ENCODE data around the gene GPX1. TPM values are rescaled to one million over a fixed set of nuclear protein-coding genes. Genes with fewer than 3 reads are reported as not detected.
"Not testable (repeated sequence)": the region's sequence is repeated elsewhere in the genome, so short reads cannot be mapped to it uniquely, and the experiment has no call there.

Gene GPX1
- total RNA-seq, 3 donors from 2014 or later (not counting 1 experiment from before 2014, with no cell fraction given): 34.7 to 70.0 (median 59.1) TPM

DNA sequence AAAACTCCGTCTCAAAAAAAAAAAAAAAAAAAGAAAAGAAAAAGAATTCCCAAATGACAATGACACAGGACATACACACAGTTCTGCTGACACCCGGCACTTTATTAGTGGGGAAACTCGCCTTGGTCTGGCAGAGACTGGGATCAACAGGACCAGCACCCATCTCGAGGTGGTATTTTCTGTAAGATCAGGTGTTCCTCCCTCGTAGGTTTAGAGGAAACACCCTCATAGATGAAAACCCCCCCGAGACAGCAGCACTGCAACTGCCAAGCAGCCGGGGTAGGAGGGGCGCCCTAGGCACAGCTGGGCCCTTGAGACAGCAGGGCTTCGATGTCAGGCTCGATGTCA is 1.1 kb downstream of the GPX1 start:
- Histone ChIP-seq H3K36me3 (ENCODE audit: control insufficient read depth, insufficient read depth, low read length) (peaks cover 21% of the 10 kb centered on the region), H3K4me3 (ENCODE audit: low read length) (peak overlapping the region; percentile 65), H3K4me1 (ENCODE audit: control insufficient read depth, insufficient read depth, low read length) (peaks cover 30% of the 10 kb centered on the region), H3K27ac (ENCODE audit: low read length) (peak overlapping the region; percentile 85)
- H3K36me3 Mint-ChIP-seq; H3K9me3 ChIP-seq (ENCODE audit: control insufficient read depth, insufficient read depth, low read length); H3K9me3 Mint-ChIP-seq; H3K27me3 ChIP-seq (ENCODE audit: control insufficient read depth, insufficient read depth, low read length); intact Hi-C loops (cut with micrococcal nuclease); H3K27me3 Mint-ChIP-seq (ENCODE audit: low read depth in 2 of 2): not testable (repeated sequence)
- H3K4me3 Mint-ChIP-seq: peak overlapping the region; percentile 93
- DNase-seq: peak in 1 of 2 donors; percentile 60
- peak overlapping the region; percentile 87 to 94 for H3K27ac Mint-ChIP-seq
- peaks cover 14 to 21% of the 10 kb centered on the region in 2 donors for H3K4me1 Mint-ChIP-seq
- peak in 2 of 3 donors; percentile 22 to 27 for ATAC-seq
- WGBS (ENCODE audit: insufficient coverage): 14% methylated on average over 4 of the region's 10 CpGs

DNA sequence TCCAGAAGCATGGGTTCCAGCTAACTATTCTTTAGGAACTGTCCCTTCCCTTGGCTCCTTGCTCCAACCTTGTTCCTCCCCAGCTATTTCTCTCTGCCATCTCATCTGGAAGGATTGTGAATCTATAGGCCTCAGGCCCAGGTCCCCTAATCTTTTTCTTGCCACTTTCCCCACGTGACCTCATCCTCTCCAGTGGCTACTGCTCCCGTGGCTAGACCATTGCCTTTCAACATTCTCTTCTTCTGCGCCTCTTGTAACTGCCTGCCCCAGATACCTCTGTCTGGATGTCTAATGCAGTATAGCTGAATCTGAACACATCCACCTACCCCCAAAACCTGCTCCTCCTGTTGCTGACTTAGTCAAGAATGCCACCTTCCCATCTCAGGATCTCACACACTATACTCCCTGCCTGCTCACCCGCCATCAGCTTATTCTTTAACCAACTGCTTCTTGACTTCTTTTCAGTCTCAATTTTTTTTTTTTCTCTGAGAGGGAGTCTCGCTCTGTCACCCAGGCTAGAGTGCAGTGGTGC is 5.2 kb downstream of the GPX1 start:
- Mint-ChIP-seq H3K36me3 (no peaks in the 10 kb centered on the region), H3K27ac (peak overlapping the region in 1 of 2 donors; percentile 1), H3K4me1 (peaks cover 14 to 21% of the 10 kb centered on the region in 2 donors), H3K9me3 (no peaks in the 10 kb centered on the region), H3K27me3 (ENCODE audit: low read depth in 2 of 2) (no peaks in the 10 kb centered on the region), H3K4me3 (no peak overlapping the region)
- WGBS (ENCODE audit: insufficient coverage): 82% methylated on average over 5 of the region's 5 CpGs
- H3K36me3 ChIP-seq (ENCODE audit: control insufficient read depth, insufficient read depth, low read length): peaks cover 4% of the 10 kb centered on the region
- peaks cover 30% of the 10 kb centered on the region for H3K4me1 ChIP-seq (ENCODE audit: control insufficient read depth, insufficient read depth, low read length)
- H3K4me3 ChIP-seq (ENCODE audit: low read length): no peak overlapping the region
- DNase-seq (no peak), ATAC-seq (no peak)
- H3K9me3 ChIP-seq (ENCODE audit: control insufficient read depth, insufficient read depth, low read length): no peaks in the 10 kb centered on the region
- intact Hi-C loops (cut with micrococcal nuclease): no loop called here
- TF ChIP-seq, protein P1, sequence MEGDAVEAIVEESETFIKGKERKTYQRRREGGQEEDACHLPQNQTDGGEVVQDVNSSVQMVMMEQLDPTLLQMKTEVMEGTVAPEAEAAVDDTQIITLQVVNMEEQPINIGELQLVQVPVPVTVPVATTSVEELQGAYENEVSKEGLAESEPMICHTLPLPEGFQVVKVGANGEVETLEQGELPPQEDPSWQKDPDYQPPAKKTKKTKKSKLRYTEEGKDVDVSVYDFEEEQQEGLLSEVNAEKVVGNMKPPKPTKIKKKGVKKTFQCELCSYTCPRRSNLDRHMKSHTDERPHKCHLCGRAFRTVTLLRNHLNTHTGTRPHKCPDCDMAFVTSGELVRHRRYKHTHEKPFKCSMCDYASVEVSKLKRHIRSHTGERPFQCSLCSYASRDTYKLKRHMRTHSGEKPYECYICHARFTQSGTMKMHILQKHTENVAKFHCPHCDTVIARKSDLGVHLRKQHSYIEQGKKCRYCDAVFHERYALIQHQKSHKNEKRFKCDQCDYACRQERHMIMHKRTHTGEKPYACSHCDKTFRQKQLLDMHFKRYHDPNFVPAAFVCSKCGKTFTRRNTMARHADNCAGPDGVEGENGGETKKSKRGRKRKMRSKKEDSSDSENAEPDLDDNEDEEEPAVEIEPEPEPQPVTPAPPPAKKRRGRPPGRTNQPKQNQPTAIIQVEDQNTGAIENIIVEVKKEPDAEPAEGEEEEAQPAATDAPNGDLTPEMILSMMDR (IDR thresholded peaks at IDR 0.05): no peak
- no peaks in the 10 kb centered on the region for H3K27me3 ChIP-seq (ENCODE audit: control insufficient read depth, insufficient read depth, low read length)
- H3K27ac ChIP-seq (ENCODE audit: low read length): no peak overlapping the region

DNA sequence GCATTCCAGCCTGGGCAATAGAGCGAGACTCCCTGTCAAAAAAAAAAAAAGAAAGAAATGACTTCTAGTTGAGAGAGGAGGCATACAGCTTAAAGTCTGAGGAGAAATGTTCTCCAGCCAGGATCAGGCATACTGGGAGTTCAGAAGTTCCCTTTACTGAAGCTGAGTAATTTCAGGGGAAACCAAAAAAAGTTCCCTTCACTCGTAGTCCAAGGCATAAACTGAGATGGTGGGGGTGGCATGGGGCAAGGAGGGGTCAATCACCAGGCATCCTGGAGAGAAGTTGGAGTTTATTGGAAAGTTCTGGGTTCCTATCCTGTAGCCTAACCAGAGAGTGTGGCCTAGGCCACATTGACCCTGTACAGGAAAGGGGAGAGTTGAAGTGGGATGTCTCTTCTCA is 5.9 kb downstream of the GPX1 start:
- Histone ChIP-seq H3K27ac (ENCODE audit: low read length) (peak overlapping the region; percentile 58), H3K4me1 (ENCODE audit: control insufficient read depth, insufficient read depth, low read length) (peaks cover 27% of the 10 kb centered on the region), H3K9me3 (ENCODE audit: control insufficient read depth, insufficient read depth, low read length) (no peaks in the 10 kb centered on the region), H3K4me3 (ENCODE audit: low read length) (no peak overlapping the region), H3K36me3 (ENCODE audit: control insufficient read depth, insufficient read depth, low read length) (peaks cover 4% of the 10 kb centered on the region), H3K27me3 (ENCODE audit: control insufficient read depth, insufficient read depth, low read length) (no peaks in the 10 kb centered on the region)
- H3K9me3 Mint-ChIP-seq: no peaks in the 10 kb centered on the region
- TF ChIP-seq, protein P1 (IDR thresholded peaks at IDR 0.05): no peak
- ATAC-seq (no peak), DNase-seq (no peak)
- H3K27me3 Mint-ChIP-seq (ENCODE audit: low read depth in 2 of 2): no peaks in the 10 kb centered on the region
- intact Hi-C loops (cut with micrococcal nuclease): no loop called here
- 65% methylated on average over 2 of the region's 2 CpGs for WGBS (ENCODE audit: insufficient coverage)
- peaks cover 10 to 17% of the 10 kb centered on the region in 2 donors for H3K4me1 Mint-ChIP-seq
- H3K36me3 Mint-ChIP-seq: no peaks in the 10 kb centered on the region
- H3K27ac Mint-ChIP-seq: no peak overlapping the region
- H3K4me3 Mint-ChIP-seq: no peak overlapping the region

DNA sequence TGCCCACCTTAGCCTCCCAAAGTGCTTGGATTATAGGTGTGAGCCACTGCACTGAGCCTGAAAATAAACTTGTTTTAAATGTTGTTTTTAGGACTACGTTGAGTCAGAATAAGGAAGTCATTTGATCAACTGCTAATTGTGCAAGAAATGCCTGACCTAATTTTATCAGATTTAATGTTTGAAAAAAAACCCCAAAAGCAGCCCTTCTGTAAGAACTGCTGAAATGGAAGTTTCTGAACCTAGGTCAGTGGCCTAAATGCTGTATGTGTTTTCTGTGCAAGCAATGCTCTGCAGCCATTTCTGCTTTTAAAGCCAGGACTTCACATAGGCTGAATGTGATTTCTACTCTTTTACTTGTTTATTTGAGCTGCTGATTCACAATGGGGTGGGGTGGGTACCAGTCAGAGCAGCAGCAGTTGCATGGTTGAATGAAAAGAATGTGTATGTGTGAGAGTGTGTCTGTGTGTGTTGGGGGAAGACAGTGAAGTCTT is 6.6 kb downstream of the GPX1 start:
- H3K4me1 Mint-ChIP-seq: peaks cover 5 to 9% of the 10 kb centered on the region in 2 donors
- WGBS (ENCODE audit: insufficient coverage): 0% methylated on average over 1 of the region's 1 CpG
- peaks cover 19% of the 10 kb centered on the region for H3K4me1 ChIP-seq (ENCODE audit: control insufficient read depth, insufficient read depth, low read length)
- H3K27ac ChIP-seq (ENCODE audit: low read length): peak overlapping the region; percentile 58
- intact Hi-C loops (cut with micrococcal nuclease): no loop called here
- H3K36me3 Mint-ChIP-seq: no peaks in the 10 kb centered on the region
- TF ChIP-seq, protein P1 (IDR thresholded peaks at IDR 0.05): no peak
- H3K9me3 Mint-ChIP-seq: no peaks in the 10 kb centered on the region
- H3K4me3 Mint-ChIP-seq: no peak overlapping the region
- peak overlapping the region in 1 of 2 donors; percentile 29 for H3K27ac Mint-ChIP-seq
- H3K27me3 Mint-ChIP-seq (ENCODE audit: low read depth in 2 of 2): no peaks in the 10 kb centered on the region
- no peaks in the 10 kb centered on the region for H3K27me3 ChIP-seq (ENCODE audit: control insufficient read depth, insufficient read depth, low read length)
- peaks cover 3% of the 10 kb centered on the region for H3K36me3 ChIP-seq (ENCODE audit: control insufficient read depth, insufficient read depth, low read length)
- ATAC-seq (peak in 1 of 3 donors; percentile 59), DNase-seq (no peak)
- no peaks in the 10 kb centered on the region for H3K9me3 ChIP-seq (ENCODE audit: control insufficient read depth, insufficient read depth, low read length)
- no peak overlapping the region for H3K4me3 ChIP-seq (ENCODE audit: low read length)

Data from natural killer cell (primary cell).